ENCODE data around the gene RCBTB2.

RCBTB2 gene

DNA sequence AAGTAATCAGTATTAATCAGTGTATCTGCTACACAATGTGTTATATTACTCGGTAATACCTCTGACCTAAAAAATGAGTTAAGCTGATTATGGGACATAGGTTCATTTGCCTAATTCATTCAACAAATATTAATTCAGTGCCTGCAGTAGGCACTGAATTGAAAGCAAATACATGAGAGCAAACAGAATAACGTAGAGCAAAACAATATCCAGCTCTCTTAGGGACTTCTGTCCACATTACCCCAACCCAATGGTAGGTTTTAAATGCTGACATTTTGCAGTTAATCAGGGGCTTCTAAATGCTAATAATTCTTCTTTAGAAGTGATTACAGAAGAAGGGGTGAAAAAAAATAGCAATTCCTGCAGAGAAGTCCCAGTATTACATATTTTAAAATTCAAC, 4.9 kb downstream of the RCBTB2 start:
- no peak for DNase-seq

DNA sequence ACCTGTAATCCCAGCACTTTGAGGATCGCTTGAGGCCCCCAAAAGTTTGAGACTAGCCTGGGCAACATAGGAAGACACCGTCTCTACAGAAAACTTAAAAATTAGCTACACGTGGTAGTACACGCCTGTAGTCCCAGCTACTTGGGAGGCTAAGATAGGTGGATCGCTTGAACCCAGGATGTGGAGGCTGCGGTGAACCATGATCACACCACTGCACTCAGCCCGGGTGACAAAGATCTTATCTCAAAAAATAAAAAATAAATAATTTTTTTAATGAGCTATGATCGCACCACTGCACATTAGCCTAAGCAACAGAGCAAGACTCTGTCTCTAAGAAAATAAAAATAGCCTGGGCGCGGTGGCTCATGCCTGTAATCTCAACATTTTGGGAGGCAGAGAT, 6.6 kb downstream of the RCBTB2 start:
- DNase-seq, result no peak

DNA sequence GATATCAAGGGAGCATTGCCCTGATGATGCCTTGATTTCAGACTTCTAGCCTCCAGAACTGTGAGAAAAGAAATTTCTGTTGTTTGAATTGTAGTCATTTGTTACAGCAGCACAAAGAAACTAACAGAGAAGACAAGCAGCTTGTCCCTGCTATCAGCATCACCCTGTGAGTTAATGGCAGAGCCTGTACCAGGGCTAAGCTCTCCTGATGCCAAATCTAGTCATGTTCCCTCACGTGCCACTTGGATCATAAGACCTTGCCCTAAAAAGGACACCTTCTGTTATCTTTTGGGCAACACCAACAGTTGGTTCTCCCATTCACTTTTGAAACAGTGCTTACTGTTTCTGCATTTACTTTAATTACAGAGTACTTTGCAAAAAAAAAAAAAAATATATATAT, 14.8 kb downstream of the RCBTB2 start:
- no peak for DNase-seq

DNA sequence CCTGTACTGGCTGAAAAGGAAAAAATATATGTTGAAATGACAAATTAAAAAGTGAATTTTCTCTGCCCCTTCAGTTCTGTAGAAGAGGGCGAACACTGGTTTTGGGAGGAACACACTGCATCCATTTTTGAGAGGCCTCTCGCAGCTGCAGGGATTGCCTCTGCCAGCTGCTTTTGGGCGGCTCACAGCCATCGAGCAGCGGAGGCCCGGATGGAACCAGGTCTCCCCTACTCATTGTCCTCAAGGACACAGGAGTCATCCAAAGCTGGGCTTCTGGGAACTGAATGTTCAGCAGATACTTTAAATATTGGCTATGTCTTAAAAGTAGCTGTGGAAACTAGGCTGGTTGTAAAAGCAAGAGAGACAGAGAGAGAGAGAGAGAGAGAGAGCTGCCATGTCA, 17.1 kb downstream of the RCBTB2 start:
- no peak for DNase-seq

DNA sequence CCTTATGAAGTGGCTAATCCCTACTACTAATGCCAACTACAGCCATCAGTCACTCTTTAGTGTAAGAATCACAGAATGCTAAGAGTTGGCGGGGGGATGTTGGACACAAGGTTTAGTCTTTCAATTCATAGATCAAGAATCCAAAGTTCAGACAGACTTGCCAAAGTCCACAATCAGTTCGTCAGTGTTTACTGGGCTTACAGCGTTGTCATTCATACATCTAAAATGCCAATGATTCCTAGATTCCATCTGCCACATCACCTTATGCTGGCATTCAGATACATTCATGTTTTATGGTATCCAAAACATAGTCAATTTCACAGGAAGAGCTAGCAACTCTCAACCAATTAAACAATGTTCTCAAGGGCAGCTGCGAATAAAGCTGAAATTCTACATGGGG, 18.1 kb downstream of the RCBTB2 start:
- no peak for DNase-seq

DNA sequence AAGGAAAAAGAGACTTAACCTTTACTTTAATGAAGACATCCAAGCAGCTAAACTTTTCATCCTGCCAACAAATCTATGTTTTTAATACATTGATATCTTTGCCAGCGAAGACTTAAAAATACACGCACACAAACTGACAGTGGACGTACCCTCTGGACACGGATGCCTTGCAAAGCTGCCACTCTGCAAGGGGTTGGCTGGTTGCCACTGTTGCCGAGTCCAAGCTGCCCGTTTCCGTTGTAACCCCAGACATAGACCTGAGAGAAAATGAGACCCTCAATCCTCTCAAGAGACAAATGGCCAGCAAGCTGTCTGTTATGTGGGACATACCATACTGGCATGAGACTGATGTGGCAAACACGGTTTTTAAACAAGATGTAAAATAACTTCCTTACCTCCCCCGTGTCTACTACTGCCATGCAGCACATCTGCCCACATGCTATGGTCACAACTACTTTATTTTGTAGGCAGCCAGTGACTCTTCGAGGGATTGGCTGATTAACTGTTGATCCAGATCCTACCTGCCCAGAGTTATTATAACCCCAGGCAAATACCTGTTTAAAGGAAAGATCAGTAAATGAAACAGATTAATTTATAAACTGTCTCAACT, 21.2 kb downstream of the RCBTB2 start:
- no peak for DNase-seq

DNA sequence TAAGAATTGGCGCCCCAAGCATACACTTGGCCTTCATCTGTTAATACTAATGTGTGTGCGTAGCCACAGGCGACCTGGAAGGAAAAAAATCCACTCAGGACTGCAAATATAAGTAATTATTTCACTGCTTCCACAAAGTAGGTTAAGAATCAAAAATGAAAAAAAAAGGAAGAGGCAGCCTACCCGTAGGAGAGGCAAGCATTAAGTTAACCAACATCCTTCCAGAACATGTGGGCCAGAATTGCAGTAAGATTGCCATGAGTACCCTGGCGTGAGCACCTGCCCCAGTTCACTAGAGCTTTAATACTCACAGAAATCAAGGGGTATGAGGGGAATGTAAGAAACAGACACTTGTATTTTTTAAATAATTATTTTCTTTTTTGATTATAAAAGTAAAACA, 22.2 kb downstream of the RCBTB2 start:
- DNase-seq, result no peak

DNA sequence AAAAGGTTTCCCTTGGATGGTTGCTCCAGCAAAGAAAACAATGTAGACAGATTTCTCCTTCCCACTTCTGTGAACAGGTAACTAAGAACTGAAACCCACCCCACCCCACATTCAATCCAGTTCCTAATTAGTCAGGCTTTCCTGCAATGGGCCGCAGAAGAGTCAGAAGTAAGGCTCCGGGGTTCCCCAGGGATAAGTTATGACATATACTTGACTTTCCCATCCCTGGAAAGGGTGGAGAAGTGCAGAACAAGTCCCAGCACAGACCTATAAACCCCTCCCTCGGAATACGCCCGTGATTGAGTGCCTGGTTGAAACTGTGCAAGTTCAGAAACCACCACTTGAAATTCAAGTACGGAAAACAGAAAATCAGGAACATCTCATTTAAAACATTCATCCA, 24.9 kb downstream of the RCBTB2 start:
- DNase-seq, result no peak

DNA sequence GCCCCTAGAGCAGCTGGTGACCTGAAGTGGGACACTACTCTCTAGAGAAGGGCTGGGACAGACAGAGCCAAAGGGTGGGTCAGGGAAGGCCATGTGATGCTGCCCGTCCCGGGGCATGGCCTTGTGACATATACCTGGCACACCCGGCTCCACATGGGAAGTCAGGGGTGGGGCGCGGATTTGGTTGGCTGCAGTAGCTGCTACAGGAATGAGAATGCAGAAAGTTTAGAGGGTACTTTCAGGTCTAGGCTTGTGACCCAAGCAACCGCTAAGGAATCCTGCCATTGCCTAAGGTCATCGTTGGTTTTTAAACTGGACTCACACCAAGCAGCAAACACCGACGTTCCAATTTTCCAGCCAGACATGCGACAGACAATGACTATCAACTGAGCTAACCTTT, 25.9 kb downstream of the RCBTB2 start:
- DNase-seq, result no peak

DNA sequence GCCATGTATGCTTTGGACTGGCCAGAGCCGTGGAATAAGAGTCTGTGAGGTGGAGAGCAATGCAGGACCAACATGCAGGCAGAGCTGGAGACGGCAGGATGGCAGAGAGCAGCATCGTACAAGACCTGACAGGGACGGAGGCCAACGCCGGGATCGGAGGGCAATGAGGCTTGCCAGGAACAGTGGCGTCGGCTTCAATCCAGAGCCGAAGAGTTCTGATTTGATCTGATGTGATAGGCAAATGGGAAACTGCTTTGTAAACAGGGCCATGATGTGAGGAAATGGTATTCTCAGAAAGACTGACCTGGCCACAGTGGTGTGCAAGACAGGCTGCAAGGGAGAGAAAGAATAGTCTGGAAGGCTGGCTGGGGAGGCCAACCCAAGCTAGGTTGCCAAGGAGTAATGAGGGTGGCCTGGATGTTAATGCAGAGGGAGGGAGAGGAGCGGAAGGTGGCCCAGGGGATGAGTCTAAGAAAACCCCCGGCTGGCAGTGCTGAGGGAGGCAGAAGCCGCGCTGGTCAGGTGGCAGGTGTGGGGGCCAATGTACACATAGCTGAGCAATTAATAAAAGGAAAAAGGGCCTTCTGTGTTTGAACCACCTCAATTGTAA, 26.7 kb downstream of the RCBTB2 start:
- no peak for DNase-seq

DNA sequence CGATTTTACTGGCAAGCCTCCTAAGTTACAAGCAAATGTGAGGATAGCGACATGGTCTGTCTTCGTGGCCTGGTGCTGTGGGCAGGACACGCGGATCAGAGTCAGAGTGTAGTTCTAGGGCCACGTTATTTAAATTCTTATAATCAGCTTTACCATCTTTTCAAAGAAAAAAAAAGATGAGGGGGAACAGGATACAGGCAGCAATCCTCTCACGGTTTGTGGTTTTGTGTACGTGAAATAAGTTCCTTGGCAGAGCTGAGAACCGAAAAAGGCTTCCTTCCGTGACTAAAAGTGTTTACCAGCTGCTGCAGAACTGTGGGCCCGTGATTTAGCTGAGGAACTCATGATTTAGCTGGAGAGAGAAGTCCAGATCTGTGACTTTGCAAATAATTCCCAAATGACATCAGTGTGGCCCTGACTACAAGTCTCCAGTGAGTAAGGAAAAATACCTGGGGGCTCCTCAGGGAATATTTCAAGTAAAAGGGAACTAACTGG, 27.2 kb downstream of the RCBTB2 start:
- no peak for DNase-seq

DNA sequence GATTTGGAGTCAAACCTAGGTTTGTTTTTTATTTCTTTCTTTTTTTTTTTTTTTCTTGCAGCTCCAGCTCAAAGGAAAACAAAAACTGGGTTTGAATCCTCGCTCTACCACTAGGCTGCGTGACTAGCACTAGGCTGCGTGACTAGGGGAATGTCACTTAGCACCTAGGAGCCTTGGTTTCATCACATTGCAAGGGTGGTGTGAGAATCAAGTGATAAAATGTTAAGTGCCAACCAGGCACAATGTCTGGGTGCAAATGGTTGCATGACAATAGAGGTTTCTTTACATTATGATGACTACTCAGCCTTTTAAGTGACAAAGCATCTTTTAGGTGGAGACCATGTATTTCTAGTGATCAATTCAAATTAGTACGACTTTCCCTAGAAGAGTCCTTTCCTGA, 27.9 kb downstream of the RCBTB2 start:
- no peak for DNase-seq

DNA sequence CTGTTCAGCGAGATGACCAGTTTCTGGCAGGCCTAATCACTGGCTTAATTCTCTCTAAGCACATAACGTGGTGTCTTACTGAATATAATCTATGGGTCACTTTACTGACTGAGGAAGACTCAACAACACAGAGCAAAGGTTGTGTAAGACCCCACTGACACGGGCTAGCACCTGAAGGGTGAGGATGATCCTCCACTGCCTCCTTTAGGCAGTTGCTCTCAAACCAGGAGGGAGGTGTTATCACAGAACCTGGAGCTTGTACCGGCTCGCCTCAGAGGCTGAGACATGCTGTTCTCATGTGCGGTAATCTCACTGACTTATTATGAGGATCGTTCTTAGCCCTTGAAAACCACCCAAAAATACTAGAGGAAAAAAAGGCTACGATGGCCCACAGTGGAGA, 28.3 kb downstream of the RCBTB2 start:
- no peak for DNase-seq

DNA sequence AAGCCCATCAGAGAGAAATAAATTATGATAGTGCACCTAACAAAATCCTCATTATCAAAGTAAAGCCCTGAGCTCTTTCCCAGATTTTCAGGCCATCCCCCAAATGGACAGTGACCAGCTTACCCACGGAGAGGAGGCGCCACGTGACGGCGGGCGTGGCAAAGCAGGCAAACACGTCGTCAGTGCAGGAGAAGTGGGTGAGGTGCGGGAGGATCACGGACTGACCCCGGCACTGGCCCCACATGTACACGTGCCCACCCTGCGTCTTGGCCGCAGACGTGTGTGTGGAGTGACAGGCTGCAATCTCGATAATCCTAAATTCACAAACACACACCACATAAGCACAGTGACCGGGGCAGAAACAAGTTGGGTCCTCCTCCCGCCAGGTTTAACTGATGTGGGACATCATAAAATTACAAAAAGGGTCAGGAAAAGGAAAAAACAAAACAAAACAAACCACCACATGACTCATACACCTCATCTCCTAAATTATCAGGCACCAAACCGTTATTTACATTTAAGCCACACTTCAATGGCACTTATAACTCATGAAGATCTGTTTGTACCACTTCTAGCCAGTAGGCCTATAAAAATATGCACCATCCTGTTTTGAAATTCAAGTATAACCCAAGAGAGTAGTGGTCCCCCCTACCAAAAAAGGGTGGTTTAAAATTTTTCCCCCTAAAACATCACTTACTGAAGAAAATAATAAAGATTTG, 30.1 kb downstream of the RCBTB2 start:
- no peak for DNase-seq

DNA sequence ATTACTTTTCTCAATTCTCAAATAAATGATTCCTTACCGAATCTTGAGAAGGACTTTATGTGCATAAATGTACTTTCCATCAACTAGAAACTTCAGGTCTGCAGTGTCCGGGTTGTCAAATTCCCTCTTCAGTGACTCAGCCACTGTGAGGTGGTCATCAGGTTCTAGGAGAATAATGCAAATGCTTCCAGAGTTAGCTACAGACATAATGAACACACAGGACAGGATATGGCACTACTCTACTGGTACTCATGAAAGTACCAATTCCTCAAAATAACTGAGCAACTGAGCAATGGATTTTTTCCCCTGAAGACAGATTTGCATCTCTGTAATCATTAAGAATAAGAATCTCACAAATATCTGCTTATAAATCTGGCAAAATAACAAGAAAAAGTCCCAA, 31.2 kb downstream of the RCBTB2 start:
- no peak for DNase-seq

DNA sequence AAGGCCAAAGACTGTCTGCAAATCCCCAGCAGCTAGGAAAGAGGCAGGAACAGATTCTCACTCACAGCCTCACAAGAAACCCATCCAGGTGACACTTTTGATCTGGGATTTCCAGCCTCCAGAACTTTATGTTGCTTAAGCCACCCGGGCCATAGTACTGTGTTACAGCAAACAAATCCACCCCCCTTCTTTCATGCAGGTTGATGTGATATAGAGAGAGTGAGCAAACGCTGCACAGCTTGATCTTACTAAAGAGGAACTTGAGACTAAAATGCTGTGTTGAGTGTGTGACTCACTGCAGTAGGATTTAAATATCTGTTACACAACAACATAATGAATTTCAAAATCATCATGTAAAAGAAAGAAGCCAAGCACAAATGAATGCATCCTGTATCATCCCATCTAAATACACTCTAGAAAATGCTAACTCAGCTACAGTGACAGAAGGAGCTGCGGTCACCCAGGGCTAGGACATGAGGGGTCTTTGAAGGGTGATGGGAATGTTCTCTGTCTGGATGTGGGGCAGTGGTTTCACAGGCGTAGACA, 32.2 kb downstream of the RCBTB2 start:
- no peak for DNase-seq

DNA sequence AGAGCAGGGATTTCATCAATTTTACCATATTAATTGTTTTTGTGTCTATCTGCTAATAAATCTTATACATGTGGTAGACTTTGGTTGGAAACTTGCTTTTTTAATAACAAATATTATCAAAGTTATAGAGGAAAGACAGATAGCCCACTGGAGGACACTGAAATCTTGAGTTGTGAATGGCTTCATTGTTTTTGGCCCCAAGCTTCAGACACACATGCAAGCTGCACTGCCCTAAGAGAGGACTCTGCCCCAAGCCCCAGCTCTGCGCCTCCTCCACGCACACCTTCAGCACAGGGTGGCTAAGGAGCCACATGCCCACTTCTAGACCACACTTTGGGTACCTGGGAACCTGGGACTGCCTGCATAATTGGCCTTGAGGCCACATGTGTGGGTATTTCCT, 35.2 kb downstream of the RCBTB2 start:
- DNase-seq, result no peak

DNA sequence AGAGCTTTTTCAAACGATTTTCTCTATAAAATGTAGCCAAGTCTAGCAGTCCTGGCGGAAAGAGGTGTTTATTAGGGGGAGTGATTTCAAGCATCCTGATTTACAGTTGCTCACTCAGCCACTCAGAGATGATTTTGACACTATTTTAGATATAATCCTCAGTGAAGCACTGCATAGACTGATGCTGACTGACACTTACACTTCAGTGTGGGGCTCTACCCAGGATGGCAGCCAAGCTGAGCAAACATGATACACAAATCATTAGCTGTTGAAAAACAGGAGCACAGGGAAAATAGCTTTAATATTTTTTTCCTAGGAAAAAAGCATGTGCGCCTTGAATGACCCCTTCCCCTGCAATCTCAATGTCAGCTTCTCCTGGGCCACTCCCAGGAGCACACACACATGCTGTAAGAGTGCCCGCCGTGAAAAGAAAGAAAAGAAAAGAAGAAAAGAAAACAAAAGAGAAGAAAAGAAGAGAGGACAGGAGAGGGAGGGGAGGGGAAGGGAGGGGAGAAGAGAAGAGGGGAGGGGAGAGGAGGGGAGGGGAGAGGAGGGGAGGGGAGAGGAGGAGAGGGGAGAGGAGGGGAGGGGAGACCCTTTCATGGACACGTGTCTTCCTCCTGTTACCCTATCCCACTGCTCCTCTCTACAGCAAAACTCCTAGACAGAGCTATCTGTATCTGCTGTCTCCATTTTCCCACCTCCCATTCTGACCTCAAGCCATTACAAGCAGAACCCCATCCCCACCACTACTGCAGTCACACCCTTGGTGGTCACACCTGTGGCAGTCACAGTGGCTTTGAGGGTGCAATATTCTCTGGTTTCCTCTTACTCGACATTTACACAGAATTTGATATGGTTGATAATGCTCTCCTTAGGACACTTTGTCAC, 36.4 kb downstream of the RCBTB2 start:
- no peak for DNase-seq

DNA sequence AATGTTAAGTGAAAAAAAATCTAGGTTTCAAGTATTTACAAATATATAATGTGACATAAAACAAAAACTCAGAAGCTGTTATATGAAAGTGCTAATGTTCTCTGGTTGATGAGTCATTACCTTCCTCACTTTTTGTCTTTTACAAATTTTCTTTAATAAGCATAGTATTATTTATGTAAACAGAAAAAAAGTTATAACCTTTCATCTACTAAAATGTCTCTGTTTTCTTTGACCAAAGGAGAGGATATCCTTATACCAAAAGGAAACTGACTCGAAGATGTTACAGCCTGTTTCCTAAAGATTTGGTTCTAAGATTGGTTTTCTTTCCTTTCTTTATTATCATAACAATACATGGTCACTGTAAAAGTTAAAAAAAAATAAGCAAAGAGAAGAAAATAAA, 38.0 kb downstream of the RCBTB2 start:
- DNase-seq, result no peak

DNA sequence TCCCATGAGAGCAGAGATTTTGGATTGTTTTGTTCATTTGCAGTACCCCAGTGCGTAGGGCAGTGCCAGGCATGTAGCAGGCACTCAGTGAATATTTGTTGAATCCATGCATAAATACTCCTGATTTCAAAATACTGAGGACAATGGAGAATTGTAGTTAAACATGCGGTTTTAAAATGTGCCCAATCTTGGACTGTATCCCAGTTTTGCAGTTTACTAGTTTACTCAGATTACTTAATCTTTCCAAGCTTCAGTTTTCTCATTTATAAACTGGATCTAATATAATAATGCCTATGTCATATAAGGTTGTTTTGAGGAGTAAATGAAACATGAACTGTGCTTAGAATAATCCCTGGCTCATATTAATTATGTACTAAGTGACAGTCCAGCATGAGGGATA, 39.0 kb downstream of the RCBTB2 start:
- no peak for DNase-seq

DNA sequence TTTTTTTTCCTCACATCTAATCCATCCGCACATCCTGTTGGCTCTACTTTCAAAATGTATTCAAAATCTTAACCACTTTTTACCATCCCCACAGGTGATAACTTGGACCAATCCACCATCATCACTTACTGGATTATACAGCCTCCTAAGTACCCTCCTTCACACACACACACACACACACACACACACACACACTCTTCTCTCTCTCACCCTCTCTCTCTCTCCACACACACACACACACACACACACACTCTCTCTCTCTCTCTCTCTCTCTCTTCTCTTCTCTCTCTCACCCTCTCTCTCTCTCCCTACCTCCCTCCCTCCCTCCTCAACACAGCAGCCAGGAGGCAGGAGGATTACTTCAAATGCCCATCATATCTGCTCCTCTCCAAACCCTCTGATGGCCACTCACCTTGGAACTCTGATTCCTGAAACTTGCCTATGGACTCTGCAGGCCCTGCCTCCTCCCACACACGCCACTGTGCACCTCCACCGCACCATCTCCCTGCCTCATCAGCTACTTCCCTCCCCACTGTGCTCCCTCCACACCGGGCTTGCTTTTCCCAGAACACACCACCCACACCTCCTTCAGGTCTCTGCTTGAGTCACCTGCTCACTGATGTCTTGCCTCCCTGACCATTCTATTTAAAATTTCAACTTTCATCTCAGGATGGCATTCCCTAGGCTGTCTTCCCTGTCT, 39.7 kb downstream of the RCBTB2 start:
- DNase-seq, result no peak

DNA sequence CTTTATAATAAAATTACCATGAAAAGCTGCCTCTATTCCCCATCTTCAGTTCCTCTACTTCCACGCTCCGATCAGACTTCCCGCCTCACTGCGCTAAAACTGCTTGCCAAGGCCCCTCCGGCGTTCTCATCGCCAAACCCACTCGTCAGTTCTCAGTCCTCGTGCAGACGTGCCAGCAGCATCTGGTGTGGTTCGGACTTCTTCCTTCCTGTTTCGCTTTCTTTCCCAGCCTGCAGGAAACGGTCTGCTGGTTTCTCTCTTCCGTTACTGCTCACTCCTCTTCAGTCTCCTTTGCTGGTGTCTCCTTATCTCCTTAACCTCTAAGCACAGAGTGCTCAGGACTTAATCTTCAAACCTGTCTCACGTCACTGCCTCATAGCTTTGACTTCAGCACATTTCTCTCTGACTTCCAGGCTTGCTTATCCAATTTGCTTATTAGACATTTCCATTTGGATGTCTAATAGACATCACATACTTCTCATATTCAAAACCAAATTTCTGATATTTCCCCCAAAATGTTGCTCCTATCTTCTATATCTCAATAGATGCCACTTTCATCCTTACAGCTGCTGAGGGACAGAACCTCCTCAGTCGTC, 40.3 kb downstream of the RCBTB2 start:
- DNase-seq, result no peak
